ENCODE measurements around the gene ETS1.

The ETS1 gene

DNA sequence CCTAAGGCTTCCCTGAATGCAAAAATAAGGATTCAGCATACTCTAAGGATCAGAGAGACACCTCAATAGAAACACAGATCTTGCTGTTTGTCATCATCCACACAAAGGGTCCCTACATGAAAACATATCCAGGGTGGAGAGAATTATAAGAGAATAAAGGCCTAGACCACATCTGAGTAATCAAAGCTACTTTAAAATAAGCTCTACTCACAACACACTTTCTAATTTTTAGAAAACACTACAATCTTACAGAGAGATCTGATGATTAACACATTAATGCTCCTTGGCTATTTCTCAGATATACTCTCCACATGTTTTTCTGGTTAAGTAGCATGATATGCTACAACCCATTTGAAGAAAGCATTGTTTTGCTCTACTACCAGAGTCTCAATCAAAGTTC is 108.2 kb downstream of the ETS1 start:
- TF ChIP-seq, protein P1, sequence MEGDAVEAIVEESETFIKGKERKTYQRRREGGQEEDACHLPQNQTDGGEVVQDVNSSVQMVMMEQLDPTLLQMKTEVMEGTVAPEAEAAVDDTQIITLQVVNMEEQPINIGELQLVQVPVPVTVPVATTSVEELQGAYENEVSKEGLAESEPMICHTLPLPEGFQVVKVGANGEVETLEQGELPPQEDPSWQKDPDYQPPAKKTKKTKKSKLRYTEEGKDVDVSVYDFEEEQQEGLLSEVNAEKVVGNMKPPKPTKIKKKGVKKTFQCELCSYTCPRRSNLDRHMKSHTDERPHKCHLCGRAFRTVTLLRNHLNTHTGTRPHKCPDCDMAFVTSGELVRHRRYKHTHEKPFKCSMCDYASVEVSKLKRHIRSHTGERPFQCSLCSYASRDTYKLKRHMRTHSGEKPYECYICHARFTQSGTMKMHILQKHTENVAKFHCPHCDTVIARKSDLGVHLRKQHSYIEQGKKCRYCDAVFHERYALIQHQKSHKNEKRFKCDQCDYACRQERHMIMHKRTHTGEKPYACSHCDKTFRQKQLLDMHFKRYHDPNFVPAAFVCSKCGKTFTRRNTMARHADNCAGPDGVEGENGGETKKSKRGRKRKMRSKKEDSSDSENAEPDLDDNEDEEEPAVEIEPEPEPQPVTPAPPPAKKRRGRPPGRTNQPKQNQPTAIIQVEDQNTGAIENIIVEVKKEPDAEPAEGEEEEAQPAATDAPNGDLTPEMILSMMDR (IDR thresholded peaks at IDR 0.05), result no peak
- DNase-seq (ENCODE audit: low spot score), result no peak
- no peak overlapping the region for H3K4me3 ChIP-seq
- peak overlapping the region in 1 of 2 donors; percentile 82 for H3K27ac ChIP-seq

DNA sequence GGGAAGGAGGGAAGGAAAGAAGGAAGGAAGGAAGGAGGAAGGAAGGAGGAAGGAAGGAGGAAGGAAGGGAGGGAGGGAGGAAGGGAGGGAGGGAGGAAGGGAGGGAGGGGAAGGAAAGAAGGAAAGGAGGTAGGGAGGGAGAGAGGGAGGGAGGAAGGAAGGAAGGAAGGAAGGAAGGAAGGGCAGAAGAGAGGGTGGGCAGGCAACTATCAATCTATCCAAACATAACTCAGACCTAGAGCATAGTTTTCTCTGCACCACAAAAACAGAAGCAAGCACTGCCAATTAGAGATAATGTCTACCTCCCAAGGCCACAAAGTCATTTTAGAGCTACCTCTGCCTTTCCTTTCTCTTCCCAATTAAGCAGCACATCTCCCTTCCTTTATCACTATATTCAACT is 109.1 kb downstream of the ETS1 start:
- DNase-seq (ENCODE audit: low spot score), result no peak
- H3K27ac ChIP-seq, result peak overlapping the region in 1 of 2 donors; percentile 82
- H3K4me3 ChIP-seq, result no peak overlapping the region
- TF ChIP-seq, protein P1 (IDR thresholded peaks at IDR 0.05), result no peak

DNA sequence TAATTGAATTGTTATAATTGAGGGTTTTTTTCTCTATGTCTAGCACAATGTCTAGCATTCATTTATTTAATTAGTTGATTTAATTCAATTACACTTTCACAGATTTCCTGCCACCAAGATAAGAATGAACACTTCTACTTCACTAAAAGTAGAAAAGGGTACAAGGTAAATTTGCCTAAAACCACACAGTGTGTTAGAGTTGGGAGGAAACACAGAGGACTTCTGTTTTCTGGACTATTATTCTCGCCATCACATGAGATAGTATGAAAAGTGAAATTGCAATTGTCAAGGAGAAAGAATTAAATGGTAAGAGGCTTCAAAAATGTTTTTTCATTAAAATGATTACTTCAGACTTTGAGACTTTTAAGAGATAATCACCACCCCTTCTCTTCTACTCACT is 109.5 kb downstream of the ETS1 start:
- no peak for DNase-seq (ENCODE audit: low spot score)
- Histone ChIP-seq H3K27ac (no peak overlapping the region), H3K4me3 (no peak overlapping the region)
- TF ChIP-seq, protein P1 (IDR thresholded peaks at IDR 0.05), result no peak

DNA sequence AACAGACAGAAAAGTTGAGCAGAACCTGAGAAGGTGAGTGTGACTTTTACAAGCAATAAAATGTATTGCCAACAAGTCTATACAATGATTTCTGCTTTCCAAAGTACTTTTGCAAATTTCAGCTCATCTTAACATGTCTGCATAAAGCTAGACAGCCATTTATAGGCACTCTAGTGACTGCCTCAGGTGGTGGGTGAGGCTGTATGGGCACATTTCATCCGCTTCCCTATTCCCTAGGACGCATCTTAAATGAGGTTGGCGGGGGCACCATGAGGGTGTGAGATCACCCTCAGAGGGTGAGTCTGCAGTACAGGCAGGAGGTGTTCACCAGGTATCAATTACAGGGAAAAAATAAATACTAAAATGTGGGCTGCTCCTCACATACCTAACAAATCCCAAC is 110.1 kb downstream of the ETS1 start:
- TF ChIP-seq, protein P1 (IDR thresholded peaks at IDR 0.05), result no peak
- DNase-seq (ENCODE audit: low spot score), result no peak
- Histone ChIP-seq H3K4me3 (no peak overlapping the region), H3K27ac (no peak overlapping the region)

DNA sequence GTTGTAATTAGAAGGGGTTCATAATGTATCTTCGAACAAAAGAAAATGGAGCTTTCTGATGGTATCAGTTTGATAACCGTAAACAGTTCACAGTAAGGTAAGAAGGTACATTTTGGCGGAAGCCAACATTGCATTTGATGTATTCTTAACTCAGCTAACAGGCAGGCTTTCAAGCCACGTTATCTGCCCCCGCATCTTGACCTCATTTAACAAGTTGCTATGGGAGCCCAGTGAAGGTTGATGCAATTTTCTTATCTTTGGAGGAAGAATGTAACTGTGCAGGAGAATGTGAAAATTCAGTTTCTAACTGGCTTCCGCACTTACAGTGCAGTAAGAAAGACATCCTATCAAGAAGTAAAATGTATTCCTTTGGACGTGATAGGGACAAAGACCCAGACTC is 110.6 kb downstream of the ETS1 start:
- Histone ChIP-seq H3K27ac (no peak overlapping the region), H3K4me3 (no peak overlapping the region)
- TF ChIP-seq, protein P1 (IDR thresholded peaks at IDR 0.05), result no peak
- no peak for DNase-seq (ENCODE audit: low spot score)

DNA sequence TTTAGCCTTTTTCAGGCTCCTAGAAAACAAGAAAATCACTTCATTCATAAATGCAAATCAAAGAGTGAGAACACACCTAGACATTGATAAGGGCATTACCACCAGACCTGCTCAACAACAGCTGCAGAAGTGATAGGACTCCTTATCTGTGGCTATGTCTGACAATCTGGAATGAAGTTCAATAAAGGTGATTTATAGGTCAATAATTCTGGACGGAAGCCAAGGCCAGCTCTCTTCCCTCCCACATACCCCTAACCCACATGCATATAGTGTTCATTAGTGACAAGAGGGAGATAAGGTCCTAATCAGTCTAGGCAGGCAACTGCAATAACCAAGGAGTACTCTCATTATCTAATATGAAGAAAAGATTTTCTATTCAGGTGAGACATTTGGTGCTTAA is 111.3 kb downstream of the ETS1 start:
- TF ChIP-seq, protein P1 (IDR thresholded peaks at IDR 0.05), result no peak
- H3K4me3 ChIP-seq, result no peak overlapping the region
- no peak overlapping the region for H3K27ac ChIP-seq
- DNase-seq (ENCODE audit: low spot score), result no peak

DNA sequence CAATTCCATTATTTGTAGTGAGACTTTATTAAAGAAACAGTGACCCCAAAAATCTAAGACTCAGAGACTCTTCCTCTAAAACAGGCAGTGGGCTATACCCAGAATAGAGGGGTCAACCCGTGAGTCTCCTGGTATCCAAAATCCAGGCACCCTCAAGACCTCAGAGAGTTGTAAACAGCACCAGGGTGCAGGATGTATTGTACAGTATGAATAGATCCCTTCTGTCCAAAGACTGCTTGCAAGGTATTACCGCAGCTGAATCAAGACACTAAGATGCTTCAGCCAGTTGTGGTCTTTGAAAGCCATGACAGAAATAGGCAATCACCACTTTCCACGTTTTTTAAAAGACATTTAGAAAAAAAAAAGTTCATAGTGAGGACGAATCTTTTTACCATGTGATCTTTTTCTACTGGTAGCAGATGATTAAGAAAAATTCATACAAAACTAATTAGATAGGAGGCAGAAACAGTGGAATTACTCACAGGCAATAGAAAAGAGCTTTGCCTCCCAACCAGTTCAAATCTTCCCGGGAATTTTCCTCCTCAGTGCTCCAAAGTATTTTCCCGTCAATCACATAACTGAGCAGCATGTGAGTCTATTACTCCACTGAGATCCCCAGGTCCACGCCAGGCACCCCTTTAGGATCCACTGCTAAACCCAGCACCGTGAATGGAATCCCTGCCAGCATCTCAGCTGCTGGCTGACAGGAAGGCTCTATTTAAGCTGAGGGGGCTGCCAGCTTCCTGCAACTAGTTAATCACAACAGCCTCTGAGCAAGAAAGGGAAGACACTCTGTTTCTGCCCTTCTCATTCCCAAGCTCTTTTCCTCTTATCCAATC is 113.1 kb downstream of the ETS1 start:
- H3K27ac ChIP-seq, result peak overlapping the region in 1 of 2 donors; percentile 46
- H3K4me3 ChIP-seq, result no peak overlapping the region
- DNase-seq (ENCODE audit: low spot score), result no peak
- TF ChIP-seq, protein P1 (IDR thresholded peaks at IDR 0.05), result no peak

Data from coronary artery (tissue), 2 donors.